ENCODE results near the gene GRIA3. TPM values are rescaled to one million over a fixed set of nuclear protein-coding genes. Genes with fewer than 3 reads are reported as not detected.

The GRIA3 gene
- total RNA-seq, 1 experiment from 2014 or later, result 1.4 TPM

DNA sequence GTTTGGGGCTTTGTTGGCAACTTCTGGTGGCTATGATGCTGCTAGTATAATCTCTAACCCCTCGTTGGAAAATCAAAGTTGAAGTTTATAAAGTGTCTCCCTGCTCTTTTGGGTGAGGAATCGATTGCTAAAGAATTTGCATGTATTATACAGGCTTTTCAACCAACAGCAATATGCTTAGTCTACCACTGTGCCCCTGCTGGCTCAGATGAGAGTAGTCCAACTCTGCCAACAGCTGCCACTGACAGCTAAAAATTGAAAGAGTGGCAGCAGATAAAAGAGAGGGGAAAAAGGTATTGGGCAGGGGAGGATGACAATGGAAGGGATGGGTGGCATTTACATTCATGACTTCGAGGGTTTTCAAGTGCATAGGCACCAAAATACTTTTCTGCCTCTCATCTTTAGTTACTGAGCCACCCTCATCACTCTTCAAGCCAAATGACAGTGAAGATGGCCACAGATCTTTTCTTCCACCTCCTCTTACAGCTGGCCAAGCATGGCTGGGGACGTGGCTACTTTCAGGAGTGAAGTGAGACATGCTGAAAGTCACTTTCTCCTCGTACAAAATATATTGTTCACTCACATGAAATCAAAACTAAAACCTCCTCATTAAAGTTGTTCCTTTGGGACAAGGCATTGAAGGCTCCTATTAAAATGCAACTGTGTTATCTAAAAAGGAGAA is 2.7 kb upstream of the GRIA3 start:
- Histone ChIP-seq H2BK20ac (ENCODE audit: low read depth, low read length, poor library complexity, severe bottlenecking) (no peak overlapping the region), H2AFZ (ENCODE audit: low read length) (no peak overlapping the region), H3K56ac (ENCODE audit: insufficient read length, low read depth, low read length) (no peak overlapping the region), H2BK5ac (ENCODE audit: insufficient read length, low read length) (no peak overlapping the region), H2BK120ac (ENCODE audit: low read depth, low read length, poor library complexity, severe bottlenecking) (no peak overlapping the region), H3K9ac (ENCODE audit: extremely low read depth, insufficient read length, low read length) (no peak overlapping the region), H3K23ac (ENCODE audit: insufficient read length, low read depth, low read length) (no peak overlapping the region), H3K23me2 (ENCODE audit: insufficient read length, low read depth, low read length, poor library complexity, severe bottlenecking) (peaks cover 11% of the 10 kb centered on the region), H3K14ac (ENCODE audit: insufficient read depth, low read length) (no peak overlapping the region), H3K18ac (ENCODE audit: insufficient read length, low read depth, low read length) (no peak overlapping the region), H3K9me3 (ENCODE audit: control insufficient read depth, low read depth, low read length) (peaks cover 44% of the 10 kb centered on the region), H2BK12ac (ENCODE audit: insufficient read length, low read depth, low read length) (no peak overlapping the region), H3T11ph (ENCODE audit: low read length) (no peak overlapping the region), H3K4ac (ENCODE audit: low read depth, low read length) (no peak overlapping the region), H3K4me1 (ENCODE audit: insufficient read depth, low read length) (no peaks in the 10 kb centered on the region), H2AK5ac (ENCODE audit: insufficient read length, low read length) (no peak overlapping the region), H4K91ac (ENCODE audit: insufficient read length, low read depth, low read length) (no peak overlapping the region), H3K4me2 (ENCODE audit: insufficient read depth, insufficient read length, low read length) (no peak overlapping the region), H3K79me2 (ENCODE audit: insufficient read depth, low read length) (no peaks in the 10 kb centered on the region), H3K79me1 (ENCODE audit: insufficient read depth, low read depth, low read length, poor library complexity, severe bottlenecking) (no peaks in the 10 kb centered on the region), H3K27me3 (ENCODE audit: insufficient read depth, low read length) (no peaks in the 10 kb centered on the region; the same call in 1 of the 2 replicates), H4K5ac (ENCODE audit: insufficient read length, low read depth, low read length) (no peak overlapping the region), H3K27ac (ENCODE audit: insufficient read length, low read depth, low read length) (no peak overlapping the region), H2BK15ac (ENCODE audit: low read depth, low read length) (no peak overlapping the region), H4K20me1 (ENCODE audit: control insufficient read depth, insufficient read depth, insufficient read length) (no peaks in the 10 kb centered on the region), H4K8ac (replicated peaks; ENCODE audit: insufficient read length, low read depth, low read length) (no peak overlapping the region)
- TF ChIP-seq, protein P1, sequence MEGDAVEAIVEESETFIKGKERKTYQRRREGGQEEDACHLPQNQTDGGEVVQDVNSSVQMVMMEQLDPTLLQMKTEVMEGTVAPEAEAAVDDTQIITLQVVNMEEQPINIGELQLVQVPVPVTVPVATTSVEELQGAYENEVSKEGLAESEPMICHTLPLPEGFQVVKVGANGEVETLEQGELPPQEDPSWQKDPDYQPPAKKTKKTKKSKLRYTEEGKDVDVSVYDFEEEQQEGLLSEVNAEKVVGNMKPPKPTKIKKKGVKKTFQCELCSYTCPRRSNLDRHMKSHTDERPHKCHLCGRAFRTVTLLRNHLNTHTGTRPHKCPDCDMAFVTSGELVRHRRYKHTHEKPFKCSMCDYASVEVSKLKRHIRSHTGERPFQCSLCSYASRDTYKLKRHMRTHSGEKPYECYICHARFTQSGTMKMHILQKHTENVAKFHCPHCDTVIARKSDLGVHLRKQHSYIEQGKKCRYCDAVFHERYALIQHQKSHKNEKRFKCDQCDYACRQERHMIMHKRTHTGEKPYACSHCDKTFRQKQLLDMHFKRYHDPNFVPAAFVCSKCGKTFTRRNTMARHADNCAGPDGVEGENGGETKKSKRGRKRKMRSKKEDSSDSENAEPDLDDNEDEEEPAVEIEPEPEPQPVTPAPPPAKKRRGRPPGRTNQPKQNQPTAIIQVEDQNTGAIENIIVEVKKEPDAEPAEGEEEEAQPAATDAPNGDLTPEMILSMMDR (conservative IDR thresholded peaks at IDR 0.05), result no peak
- no peaks in the 10 kb centered on the region; a peak in 1 of 7 replicates for H3K36me3 Mint-ChIP-seq (ENCODE audit: insufficient read depth in 1 of 3, low read depth in 3 of 3)
- H3K4me3 Mint-ChIP-seq, result no peak overlapping the region
- H3K27me3 Mint-ChIP-seq (ENCODE audit: low read depth), result peaks cover 51% of the 10 kb centered on the region
- peaks cover 8 to 78% of the 10 kb centered on the region in 2 experiments; a peak in 4 of 5 replicates for H3K9me3 Mint-ChIP-seq
- no peak overlapping the region for H3K27ac Mint-ChIP-seq
- no CpG with 5 or more reads among the region's 5 CpGs for WGBS (ENCODE audit: extremely low coverage, insufficient read length, low lambda C conversion rate)
- DNase-seq, result no peak
- peaks cover 8 to 11% of the 10 kb centered on the region in 2 experiments for H3K4me1 Mint-ChIP-seq

All from H9 (cell line).